HG03060 (cell line): Measurements from ENCODE around the gene RASA3.
"Not testable (repeated sequence)": the region's sequence is repeated elsewhere in the genome, so short reads cannot be mapped to it uniquely, and the experiment has no call there.

ENCODE experiments used
- ATAC-seq: cut with Tn5 transposase; IDR thresholded peaks from one replicate; pipeline ENCODE4 v1.9.1; 2021; ENCODE audit warnings: low read depth, moderate number of reproducible peaks; ENCODE audit not compliant: unreplicated experiment

Gene RASA3

DNA sequence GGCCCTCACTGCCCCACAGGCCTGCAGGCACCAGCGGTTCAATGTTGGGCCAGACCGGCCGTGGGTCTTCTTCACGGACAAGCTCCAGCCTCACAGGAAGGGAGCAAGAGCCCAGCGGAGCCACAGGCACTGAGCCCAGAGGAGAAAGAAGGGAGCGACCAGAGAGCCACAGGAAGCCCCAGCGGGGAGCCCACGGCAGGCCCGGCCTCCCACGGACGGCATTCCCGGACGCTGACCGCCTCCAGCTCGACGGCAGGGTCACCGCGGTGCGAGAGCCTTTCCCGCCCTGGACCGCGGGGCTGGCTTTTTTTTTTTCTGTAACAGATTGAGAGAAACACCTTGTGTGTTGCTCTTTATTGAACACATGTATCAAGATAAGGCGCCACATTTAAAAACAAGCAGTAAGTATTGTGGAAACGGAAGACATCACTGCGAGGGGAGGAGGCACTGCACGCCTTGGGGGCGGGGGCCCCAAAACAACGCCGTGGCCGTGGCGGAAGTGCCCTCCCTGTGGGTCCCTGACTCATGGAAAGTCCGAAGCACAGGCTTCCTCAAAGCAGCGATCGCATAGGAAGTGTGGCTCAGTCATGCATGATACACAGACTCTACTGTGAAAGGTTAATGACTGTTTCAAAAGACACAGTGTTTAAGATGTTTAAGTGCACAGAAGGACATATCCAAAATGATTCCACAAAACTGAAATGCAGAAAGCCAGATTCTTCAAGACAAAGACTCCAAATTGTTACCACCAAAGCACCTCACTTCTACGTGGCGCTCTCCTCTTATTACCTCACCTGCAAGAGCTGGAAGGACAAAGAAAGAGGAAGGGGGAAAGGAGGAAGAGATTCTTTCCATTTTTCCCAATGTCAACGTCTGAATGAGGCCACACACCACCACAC lies 3.5 kb downstream of the RASA3 start:
- peak; percentile 48 for ATAC-seq

DNA sequence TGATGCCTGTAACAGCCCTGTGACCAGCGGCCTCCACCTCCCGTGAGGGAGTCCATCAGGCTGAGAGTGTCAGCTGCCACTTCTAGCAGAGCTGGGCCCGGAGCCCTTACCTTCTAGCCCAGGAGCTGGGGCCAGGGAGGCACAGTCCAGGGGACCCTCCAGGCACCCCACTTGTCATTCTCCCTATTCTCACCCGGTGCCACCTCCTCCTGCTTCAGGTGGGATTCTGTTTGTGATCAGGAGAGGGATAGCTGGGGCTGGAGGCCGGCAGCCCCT lies 4.1 kb downstream of the RASA3 start:
- ATAC-seq = no peak

GRCh38 chr13:114127473-114128347 lies 4.7 kb downstream of the RASA3 start:
- ATAC-seq = no peak

DNA sequence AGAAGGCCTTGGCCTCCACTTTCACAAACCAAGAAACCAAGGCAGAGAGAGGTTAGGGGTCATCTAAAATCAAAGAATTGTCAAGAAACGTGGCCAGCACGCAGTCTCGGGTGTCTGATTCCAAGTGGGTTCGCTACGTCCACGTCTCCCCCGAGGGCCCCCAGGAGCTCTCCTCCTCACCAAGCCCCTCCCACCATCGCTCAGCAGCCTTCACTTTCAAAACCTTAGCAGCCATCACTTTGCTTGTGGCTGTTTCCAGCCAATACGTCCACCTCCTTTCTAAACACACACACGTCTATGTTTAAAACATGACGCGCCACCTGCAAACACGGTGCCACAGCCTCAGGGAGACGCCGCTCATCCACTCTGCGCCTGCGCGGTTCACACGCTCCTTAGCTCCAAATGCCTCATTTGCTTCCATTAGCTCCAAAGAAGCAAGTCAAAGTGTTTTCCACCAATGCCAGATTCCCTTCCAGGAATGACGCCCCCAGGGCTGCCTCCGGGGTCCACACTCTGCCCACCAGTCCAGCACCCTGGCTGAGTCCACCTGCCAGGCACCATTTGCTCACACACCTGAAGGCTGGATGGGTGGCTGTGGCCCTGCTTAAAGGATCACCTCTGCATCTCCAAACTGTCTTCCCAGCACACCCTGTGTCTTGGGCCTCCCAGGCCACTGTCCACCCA lies 5.5 kb downstream of the RASA3 start:
- no peak for ATAC-seq

DNA sequence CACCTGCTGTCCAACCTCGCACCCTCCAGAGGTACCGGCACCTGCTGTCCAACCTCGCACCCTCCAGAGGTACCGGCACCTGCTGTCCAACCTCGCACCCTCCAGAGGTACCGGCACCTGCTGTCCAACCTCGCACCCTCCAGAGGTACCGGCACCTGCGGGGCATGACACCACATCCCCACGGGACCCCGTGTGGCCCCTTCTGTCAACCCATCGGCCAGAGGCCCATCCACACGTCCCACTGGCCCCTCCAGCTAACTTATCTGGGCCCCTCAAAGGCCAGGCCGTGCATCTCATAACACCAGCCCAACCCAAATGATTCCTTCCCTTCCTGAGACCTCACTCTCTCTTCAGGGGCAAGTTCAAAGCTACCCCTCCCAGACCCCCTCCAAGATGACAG lies 6.3 kb downstream of the RASA3 start:
- not testable (repeated sequence) for ATAC-seq

- ATAC-seq = no peak
Observed at GRCh38 chr13:114125589-114125988, 6.8 kb downstream of the RASA3 start.

DNA sequence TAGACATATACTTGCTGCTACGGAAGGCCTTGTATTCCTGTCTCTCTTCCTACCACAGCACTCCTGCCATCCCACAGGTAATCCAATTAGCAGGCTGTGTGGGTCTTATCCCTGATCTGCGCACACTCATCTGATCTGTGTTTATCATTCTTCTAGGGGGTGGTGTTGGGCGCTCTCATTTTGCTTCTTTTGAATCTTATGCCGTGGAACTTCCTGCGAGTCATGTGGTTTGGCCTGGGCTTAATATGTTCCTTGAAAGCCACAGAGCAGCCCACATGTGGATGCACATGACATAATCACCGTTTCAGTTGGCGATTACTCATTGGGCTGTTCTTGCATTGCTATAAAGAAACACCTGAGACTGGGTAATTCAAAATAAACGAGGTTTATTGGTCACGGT lies 7.5 kb downstream of the RASA3 start:
- ATAC-seq = no peak

DNA sequence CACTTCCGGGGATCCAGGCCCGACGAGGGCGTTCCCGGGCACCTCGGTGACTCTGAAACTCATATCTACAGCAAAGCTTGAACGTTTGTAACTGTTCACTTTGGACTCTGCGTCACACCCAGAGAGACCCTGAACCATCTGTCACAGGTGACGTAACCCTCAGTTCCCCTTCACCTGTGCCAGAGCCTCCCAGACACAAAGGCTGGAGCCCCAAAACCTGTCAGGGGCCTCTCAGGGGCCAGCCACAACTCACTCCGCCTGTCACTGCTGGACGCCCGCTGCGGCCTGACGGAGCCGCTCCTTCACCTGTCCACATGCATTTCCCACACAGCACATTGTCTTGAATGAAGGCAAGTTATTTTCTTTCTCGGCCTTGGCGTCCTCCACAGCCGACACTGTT lies 8.0 kb downstream of the RASA3 start:
- no peak for ATAC-seq

DNA sequence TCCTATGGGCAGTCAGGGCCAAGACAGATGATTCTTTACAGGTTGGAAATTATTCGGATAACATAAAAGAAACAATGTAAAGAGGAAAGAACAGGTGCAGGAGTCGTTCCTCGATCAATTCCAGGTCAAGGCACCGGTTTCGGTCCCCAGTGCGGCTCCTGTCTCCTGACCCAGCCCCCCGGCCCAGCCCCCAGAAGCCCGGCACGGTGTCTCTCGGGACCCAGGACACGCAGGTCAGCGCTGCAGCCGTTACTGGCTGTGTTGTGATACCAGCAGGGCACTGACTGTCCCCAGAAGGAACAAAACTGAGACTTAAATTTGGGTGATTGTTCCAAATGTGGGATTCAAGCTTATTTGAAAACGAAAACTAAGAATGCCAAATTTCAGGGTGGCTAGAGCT lies 8.5 kb downstream of the RASA3 start:
- ATAC-seq = no peak

DNA sequence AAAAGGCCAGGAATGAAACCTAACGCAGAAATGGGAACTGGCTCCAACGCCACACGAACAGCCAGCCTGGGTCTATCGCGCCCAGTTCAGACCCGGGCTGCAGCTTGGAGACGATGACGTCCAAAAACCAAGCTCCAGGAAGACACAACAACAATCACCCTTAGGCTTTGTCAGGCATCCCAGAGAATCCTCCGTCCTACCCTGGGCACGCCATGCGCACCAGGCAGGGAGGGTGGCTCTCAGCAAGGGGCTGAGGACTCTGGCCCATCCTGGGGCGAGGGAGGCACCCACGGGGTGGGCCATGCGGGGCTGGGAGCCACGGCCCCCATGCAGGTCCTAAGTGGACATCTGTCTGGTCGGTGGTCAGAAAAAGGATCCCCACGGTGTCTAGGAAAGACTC lies 9.0 kb downstream of the RASA3 start:
- no peak for ATAC-seq

DNA sequence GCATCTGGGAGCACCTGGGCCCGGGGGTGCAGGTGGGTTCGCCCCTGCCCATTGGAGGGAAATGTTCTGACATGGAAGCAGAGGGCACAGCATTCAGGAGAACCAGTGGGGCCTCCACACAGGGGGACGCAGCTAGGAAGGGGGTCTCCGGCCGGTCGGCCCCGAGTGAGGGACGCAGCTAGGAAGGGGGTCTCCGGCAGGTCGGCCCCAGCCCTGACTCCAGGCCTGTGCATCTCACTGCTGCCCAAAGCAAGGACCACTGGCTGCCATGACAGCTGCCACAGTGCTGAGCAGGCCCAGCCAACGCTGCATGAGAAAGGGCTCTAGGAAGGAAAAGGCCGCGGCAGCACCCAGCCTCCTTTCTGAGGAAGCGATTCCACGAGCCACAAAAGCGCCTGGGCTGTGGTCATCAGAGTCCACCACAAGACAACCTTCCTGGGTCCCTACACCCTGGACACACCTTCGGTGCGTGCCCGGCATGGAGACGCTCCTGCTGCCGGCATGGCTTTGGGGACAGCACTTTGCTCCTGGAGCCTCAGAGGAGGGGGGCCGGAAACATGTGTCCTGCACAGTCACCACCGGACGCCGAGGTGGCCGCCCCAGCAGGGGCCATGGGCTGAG lies 9.7 kb downstream of the RASA3 start:
- no peak for ATAC-seq

- no peak for ATAC-seq
Observed at GRCh38 chr13:114122127-114122511, 10.3 kb downstream of the RASA3 start.

GRCh38 chr13:114121496-114122126 lies 10.8 kb downstream of the RASA3 start:
- ATAC-seq = no peak

GRCh38 chr13:114121031-114121430 lies 11.4 kb downstream of the RASA3 start:
- no peak for ATAC-seq

- ATAC-seq = no peak
Observed at GRCh38 chr13:114120591-114121011, 11.8 kb downstream of the RASA3 start.

DNA sequence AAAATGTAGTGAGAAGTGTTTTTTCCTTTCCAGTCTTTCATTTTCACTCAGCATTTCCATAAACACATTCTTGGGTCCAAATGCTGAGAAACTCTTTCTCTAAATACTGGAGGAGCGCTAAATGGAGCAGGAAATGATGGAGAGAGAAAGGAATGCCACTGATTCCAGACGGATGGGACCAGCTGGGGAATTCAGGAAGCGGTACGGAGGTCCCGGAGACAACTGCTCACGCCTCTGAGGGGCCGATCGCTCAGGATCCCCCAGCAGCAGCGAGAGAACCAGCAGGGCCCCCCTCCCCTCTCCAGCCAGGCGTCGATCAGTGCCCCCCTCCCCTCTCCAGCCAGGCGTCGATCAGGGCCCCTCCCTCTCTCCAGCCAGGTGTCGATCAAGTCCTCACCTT lies 13.2 kb downstream of the RASA3 start:
- ATAC-seq = no peak

DNA sequence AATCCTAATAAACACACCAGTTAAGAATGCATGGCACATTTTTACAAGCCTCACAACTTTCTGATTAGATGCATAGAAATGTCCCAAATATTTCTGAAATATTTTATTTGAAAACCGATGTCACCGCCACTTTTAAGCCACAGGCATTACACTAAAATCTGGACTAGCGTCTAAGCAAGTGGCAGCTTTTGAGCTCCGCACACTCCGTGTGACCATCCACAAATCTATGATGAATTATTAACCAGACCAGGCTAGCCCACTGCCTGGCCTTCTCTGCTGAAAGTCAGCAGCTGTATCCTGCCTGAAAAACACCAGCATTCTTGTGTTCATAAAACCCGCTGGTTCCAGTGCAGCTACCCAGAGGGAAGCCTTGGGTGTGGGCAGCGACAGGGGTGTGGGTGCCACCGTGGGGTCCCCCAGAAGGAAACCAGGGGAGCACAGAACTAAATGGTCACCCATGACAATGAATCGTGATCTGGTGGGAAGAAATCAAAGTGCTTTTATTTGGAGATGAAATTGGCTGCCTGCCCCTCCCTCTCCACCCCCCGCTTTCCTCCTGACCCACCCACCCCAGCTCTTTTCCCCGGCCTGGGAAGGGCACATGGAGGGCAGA lies 13.8 kb downstream of the RASA3 start:
- ATAC-seq = no peak

DNA sequence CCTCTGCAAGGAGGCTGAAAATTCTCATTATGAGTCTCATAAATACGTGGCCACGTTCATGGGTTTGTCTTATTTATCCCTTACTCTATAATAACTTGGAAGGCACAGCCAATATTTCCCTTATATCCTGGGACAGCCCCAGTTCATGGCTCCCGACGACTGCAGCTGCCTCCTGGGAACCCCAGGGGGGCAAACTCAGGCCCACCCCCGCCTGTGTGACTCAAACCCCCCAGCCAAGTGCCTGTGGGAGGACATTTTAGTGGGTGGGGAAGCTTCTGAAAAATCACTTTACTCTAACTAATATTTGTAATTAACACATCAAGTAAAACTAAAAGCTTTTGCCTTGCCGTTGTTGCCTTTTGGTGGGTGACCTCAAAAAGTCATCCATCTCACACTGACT lies 14.3 kb downstream of the RASA3 start:
- no peak for ATAC-seq

DNA sequence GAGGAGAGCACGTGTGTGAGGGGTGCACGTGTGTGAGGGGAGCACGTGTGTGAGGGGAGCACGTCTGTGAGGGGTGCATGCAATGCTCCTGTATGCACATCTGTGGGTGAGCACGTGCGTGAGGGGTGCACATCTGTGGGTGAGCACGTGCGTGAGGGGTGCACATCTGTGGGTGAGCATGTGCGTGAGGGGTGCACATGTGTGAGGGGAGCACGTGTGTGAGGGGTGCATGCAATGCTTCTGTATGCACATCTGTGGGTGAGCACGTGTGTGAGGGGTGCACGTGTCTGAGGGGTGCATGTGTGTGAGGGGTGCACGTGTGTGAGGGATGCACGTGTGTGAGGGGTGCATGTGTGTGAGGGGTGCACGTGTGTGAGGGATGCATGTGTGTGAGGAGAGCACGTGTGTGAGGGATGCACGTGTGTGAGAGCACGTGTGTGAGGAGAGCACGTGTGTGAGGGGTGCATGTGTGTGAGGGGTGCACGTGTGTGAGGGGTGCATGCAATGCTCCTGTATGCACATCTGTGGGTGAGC lies 15.0 kb downstream of the RASA3 start:
- ATAC-seq = not testable (repeated sequence)

DNA sequence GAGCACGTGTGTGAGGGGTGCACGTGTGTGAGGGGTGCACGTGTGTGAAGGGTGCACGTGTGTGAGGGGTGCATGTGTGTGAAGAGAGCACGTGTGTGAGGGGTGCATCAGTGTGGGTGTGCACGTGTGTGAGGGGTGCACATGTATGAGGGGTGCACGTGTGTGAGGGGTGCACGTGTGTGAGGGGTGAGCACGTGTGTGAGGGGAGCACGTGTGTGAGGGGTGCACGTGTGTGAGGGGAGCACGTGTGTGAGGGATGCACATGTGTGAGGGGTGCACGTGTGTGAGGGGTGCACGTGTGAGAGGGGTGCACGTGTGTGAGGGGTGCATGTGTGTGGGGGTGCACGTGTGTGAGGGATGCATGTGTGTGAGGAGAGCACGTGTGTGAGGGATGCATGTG lies 15.7 kb downstream of the RASA3 start:
- no peak for ATAC-seq
